GM19193 (cell line): ENCODE data around the gene DACH1.

Experiments used
- POLR2A ChIP-seq: IDR thresholded peaks from 4 replicates; pipeline ENCODE4 v1.6.1; 2011; ENCODE audit not compliant: insufficient read depth, insufficient read length; ENCODE audit errors: extremely low read depth

DACH1 gene

DNA sequence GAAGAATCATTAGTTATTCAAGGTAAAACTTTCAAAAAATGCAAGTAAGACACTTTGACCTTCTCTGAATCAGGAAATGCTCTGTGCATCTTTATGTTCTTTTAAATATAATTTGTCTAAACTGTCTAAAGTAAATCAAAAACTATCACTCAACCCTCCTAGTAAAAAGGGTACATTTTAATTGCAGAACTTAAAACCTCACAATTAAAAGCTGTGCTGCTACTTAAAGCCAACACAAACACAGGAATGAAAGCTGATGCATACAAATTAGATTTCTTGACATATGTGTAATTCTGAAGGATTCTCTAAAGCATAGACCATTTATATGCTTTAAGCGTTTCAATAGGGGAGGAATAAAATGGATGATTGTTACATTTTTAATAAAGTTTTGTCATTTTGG lies 58.3 kb downstream of the DACH1 start:
- no peak for TF ChIP-seq POLR2A

- no peak for TF ChIP-seq POLR2A
These were observed 60.1 kb downstream of the DACH1 start for GRCh38 chr13:71806886-71807285.

- no peak for TF ChIP-seq POLR2A
These were observed 63.9 kb downstream of the DACH1 start for GRCh38 chr13:71803066-71803465.

GRCh38 chr13:71801781-71802180 lies 65.2 kb downstream of the DACH1 start:
- no peak for TF ChIP-seq POLR2A

- TF ChIP-seq POLR2A: no peak
These were observed 65.7 kb downstream of the DACH1 start for GRCh38 chr13:71801165-71801760.

GRCh38 chr13:71799324-71799723 lies 67.7 kb downstream of the DACH1 start:
- TF ChIP-seq POLR2A: no peak

- no peak for TF ChIP-seq POLR2A
These were observed 68.3 kb downstream of the DACH1 start for GRCh38 chr13:71798707-71799106.

DNA sequence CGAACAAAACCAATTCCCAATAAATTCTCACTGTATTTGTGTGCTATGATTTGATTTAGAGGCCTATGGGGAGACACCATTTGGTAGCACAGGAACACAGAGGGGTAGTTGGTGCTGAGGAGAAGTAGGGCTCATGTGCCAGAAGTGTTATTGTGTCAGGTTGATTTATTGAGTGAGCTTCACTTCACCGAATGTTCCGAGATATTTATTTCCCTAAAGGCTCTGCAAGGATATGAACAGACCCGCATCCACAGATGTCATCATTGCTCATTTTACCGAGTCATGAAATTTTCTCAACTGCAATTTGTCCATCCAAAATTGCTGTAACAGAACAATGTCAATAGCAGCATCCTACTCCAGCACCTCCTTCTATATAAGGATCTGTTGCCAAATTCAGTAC lies 69.5 kb downstream of the DACH1 start:
- no peak for TF ChIP-seq POLR2A

DNA sequence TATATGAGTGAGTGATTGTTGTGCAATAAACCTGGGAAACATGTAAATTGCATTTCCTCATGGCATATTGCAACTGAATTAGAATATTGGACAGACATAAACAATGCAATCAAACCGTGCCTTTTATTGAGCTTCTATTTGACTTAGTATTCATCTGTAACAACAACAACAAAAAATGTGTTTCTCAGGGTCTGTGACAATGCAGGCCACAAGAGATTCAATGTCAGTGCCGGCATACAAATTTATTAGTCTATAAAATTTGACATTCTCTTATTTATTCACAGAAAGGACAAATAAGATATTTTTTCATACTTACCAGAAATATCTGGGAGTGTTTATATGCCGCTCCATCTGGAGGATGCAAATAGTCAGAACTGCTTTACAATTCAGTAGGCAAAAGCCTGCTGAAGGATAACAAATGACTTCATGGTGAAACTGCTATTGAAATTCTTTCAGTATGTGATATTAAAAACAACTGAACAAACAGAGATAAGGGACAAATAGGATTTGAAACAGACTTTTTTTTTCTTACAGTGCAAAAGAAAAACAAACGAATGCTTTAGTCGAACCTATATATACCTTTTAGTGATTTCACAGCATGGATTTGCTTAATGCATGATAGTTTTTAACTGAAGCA lies 77.2 kb downstream of the DACH1 start:
- no peak for TF ChIP-seq POLR2A

GRCh38 chr13:71789037-71789436 lies 78.0 kb downstream of the DACH1 start:
- no peak for TF ChIP-seq POLR2A

DNA sequence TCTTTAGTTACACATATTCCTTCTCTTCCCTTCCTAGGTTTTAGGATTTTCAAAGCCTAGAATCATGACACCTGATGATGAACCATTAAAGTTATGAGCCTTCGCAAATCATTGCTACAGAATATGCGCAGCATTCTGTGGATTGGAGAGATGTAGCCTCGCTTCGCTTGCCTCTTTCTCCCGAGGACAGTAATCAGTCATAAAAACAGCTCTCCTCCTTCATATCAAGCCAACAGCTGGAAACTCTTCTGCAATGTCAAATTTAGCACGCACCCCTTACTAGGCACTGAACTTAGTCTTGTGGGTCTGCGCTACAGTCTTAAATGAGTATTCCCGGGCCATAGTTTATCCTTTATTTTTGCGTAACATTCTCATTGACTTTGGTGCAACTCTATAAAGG lies 79.6 kb downstream of the DACH1 start:
- TF ChIP-seq POLR2A: no peak

GRCh38 chr13:71786875-71787274 lies 80.1 kb downstream of the DACH1 start:
- no peak for TF ChIP-seq POLR2A

DNA sequence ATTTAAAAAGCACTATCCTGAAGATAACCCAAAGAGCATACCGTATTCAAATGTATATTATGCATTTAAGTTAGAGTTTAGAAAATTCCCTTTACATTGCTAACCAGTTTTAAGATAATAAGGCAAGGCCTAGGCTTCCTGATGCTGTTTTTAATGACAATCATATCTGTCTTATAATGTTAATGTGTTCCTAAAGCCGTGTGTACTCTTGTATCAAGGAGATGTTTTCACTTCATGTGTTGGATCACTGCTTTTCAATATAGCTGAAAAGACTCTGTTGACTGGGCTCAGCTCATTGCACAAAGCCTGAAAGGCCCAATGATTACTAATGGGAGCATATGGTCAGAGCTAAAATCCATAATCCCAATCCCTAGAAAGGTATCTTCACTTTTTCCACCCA lies 81.6 kb downstream of the DACH1 start:
- TF ChIP-seq POLR2A: no peak

DNA sequence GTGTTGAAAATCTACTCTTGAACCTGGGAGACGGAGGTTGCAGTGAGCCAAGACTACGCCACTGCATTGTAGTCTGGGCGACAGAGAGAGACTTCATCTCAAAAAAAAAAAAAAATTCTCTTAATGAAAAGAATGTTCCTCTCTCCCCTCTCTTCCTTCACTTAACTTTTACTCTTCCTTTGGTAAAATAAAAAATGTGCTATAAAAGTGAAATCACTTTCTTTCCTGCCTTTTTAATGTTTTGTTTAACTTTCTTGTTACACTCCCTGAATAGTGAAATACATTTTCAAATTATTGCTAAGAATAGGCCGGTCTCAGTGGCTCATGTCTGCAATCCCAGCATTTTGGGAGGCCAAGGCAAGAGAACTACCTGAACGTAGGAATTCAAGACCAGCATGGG lies 86.5 kb downstream of the DACH1 start:
- no peak for TF ChIP-seq POLR2A

GRCh38 chr13:71775966-71776365 lies 91.0 kb downstream of the DACH1 start:
- no peak for TF ChIP-seq POLR2A

- TF ChIP-seq POLR2A: no peak
These were observed 92.1 kb downstream of the DACH1 start for GRCh38 chr13:71774863-71775262.

- no peak for TF ChIP-seq POLR2A
These were observed 93.5 kb downstream of the DACH1 start for GRCh38 chr13:71773531-71773930.
